SK-N-SH treated with all-trans-retinoic acid at 6 μM for 48 hours (cell line): ENCODE results near the gene GNAZ.

Experiments
- ARNTL ChIP-seq: fragments of 450-650 bp; formaldehyde crosslinking; IDR thresholded peaks from 2 replicates; pipeline ENCODE4 v1.5.0; 2020; ENCODE audit warnings: low read depth, mild to moderate bottlenecking, moderate library complexity, borderline replicate concordance
- CSRNP3 ChIP-seq: fragments of 250-450 bp; sonication (Bioruptor Pico); IDR thresholded peaks from 2 replicates; pipeline ENCODE4 v1.5.1; 2021; ENCODE audit warnings: mild to moderate bottlenecking, moderate library complexity
- ISL1 ChIP-seq: fragments of 250-450 bp; sonication (Bioruptor Pico); IDR thresholded peaks from 2 replicates; pipeline ENCODE4 v2.1.2; 2022; ENCODE audit warnings: mild to moderate bottlenecking, moderate library complexity
- OSR1 ChIP-seq: fragments of 250-450 bp; sonication (Bioruptor Pico); IDR thresholded peaks from 2 replicates; pipeline ENCODE4 v1.8.0; 2022; ENCODE audit warnings: moderate library complexity, mild to moderate bottlenecking, inconsistent platforms
- PPARA ChIP-seq: fragments of 250-450 bp; sonication (Bioruptor Pico); IDR thresholded peaks from 2 replicates; pipeline ENCODE4 v1.5.0; 2020; ENCODE audit warnings: mild to moderate bottlenecking, borderline replicate concordance
- RARB ChIP-seq: fragments of 250-450 bp; sonication (Bioruptor Pico); IDR thresholded peaks from 2 replicates; pipeline ENCODE4 v1.8.0; 2021; ENCODE audit warnings: mild to moderate bottlenecking, moderate library complexity
- TOX ChIP-seq: fragments of 250-450 bp; sonication (Bioruptor Pico); IDR thresholded peaks from 2 replicates; pipeline ENCODE4 v1.8.0; 2021; ENCODE audit warnings: mild to moderate bottlenecking, moderate library complexity, borderline replicate concordance
- ZFP3 ChIP-seq: fragments of 250-450 bp; sonication (Bioruptor Pico); IDR thresholded peaks from 2 replicates; pipeline ENCODE4 v1.5.0; 2020; ENCODE audit warnings: mild to moderate bottlenecking, moderate library complexity
- ZFP30 ChIP-seq: fragments of 450-650 bp; formaldehyde crosslinking; IDR thresholded peaks from 2 replicates; pipeline ENCODE4 v1.5.0; 2022; ENCODE audit warnings: mild to moderate bottlenecking, moderate library complexity
- ZNF565 ChIP-seq: fragments of 450-650 bp; formaldehyde crosslinking; conservative IDR thresholded peaks from 2 replicates; pipeline ENCODE4 v1.5.0; 2020; ENCODE audit warnings: low read depth, mild to moderate bottlenecking, moderate library complexity
- ZNF70 ChIP-seq: fragments of 450-650 bp; formaldehyde crosslinking; IDR thresholded peaks from 2 replicates; pipeline ENCODE4 v1.5.0; 2020; ENCODE audit warnings: mild to moderate bottlenecking, moderate library complexity
- ZNF8 ChIP-seq: fragments of 450-650 bp; formaldehyde crosslinking; IDR thresholded peaks from 2 replicates; pipeline ENCODE4 v1.5.0; 2020; ENCODE audit warnings: mild to moderate bottlenecking, moderate library complexity
- TF ChIP-seq, protein P1 (sequence below): fragments of 250-450 bp; sonication (Bioruptor Pico); IDR thresholded peaks from 2 replicates; pipeline ENCODE4 v1.8.0; 2020; ENCODE audit warnings: mild to moderate bottlenecking, moderate library complexity, borderline replicate concordance
- TF ChIP-seq, protein P2 (sequence below): fragments of 250-450 bp; sonication (Bioruptor Pico); IDR thresholded peaks from 2 replicates; pipeline ENCODE4 v1.5.1; 2020; ENCODE audit warnings: low read depth, mild to moderate bottlenecking, moderate library complexity

DNA sequence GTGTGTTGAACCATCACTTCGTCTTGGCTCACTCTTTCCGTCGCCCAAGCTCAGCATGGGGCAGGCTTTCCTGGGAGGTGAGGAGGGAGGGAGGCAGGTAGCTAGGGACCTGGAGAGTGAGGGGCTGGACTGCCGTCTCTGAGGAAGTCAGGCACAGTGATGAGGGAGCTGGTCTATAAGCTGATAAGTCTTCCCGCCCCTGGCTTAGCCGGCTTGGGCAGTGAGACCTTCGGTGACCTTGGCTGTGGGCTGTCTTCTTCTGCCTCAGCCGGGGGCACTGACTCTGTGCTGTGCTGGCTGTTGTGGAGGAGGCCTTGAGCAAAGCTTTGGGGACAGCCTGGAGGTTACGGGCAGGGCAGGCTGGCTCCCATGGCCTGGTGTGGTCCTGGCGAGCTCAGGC lies 18.7 kb downstream of the GNAZ start:
- TF ChIP-seq PPARA (CRISPR knock-in tag) (no peak), CSRNP3 (no peak), ZNF70 (CRISPR knock-in tag) (no peak), ARNTL (CRISPR knock-in tag) (no peak), ZNF8 (CRISPR knock-in tag) (no peak), RARB (CRISPR knock-in tag) (no peak), ISL1 (CRISPR knock-in tag) (no peak), OSR1 (CRISPR knock-in tag) (no peak), ZFP30 (no peak), ZFP3 (CRISPR knock-in tag) (no peak), ZNF565 (CRISPR knock-in tag) (no peak), TOX (CRISPR knock-in tag) (no peak)
- TF ChIP-seq, protein P1, sequence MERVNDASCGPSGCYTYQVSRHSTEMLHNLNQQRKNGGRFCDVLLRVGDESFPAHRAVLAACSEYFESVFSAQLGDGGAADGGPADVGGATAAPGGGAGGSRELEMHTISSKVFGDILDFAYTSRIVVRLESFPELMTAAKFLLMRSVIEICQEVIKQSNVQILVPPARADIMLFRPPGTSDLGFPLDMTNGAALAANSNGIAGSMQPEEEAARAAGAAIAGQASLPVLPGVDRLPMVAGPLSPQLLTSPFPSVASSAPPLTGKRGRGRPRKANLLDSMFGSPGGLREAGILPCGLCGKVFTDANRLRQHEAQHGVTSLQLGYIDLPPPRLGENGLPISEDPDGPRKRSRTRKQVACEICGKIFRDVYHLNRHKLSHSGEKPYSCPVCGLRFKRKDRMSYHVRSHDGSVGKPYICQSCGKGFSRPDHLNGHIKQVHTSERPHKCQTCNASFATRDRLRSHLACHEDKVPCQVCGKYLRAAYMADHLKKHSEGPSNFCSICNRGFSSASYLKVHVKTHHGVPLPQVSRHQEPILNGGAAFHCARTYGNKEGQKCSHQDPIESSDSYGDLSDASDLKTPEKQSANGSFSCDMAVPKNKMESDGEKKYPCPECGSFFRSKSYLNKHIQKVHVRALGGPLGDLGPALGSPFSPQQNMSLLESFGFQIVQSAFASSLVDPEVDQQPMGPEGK (CRISPR knock-in tag) = no peak
- TF ChIP-seq, protein P2, sequence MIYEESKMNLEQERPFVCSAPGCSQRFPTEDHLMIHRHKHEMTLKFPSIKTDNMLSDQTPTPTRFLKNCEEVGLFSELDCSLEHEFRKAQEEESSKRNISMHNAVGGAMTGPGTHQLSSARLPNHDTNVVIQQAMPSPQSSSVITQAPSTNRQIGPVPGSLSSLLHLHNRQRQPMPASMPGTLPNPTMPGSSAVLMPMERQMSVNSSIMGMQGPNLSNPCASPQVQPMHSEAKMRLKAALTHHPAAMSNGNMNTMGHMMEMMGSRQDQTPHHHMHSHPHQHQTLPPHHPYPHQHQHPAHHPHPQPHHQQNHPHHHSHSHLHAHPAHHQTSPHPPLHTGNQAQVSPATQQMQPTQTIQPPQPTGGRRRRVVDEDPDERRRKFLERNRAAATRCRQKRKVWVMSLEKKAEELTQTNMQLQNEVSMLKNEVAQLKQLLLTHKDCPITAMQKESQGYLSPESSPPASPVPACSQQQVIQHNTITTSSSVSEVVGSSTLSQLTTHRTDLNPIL (CRISPR knock-in tag) = no peak
